Ascending aorta (tissue), 2 donors: ENCODE data around the gene CALML4. TPM values are rescaled to one million over a fixed set of nuclear protein-coding genes. Genes with fewer than 3 reads are reported as not detected.
"Not testable (repeated sequence)": the region's sequence is repeated elsewhere in the genome, so short reads cannot be mapped to it uniquely, and the experiment has no call there.

Experiments used
- DNase-seq, 2 donors: peaks; one replicate each; pipeline ENCODE4 v3.0.0-alpha.2; 2019; ENCODE audit warnings: low spot score in 2 of 2
- H3K27ac ChIP-seq, 2 donors: fragments of 200-600 bp; sonication (generic); one replicate each; pipeline ENCODE4 v1.5.1; 2016 to 2017; ENCODE audit warnings: mild to moderate bottlenecking in 1 of 2
- H3K27me3 ChIP-seq: fragments of 200-600 bp; sonication (generic); one replicate; pipeline ENCODE4 v1.5.1; 2017
- H3K36me3 ChIP-seq, 2 donors: fragments of 200-600 bp; sonication (generic); one replicate each; pipeline ENCODE4 v1.5.1; 2016
- H3K4me1 ChIP-seq, 2 donors: fragments of 200-600 bp; sonication (generic); one replicate each; pipeline ENCODE4 v1.5.1; 2016 to 2017; ENCODE audit warnings: mild to moderate bottlenecking in 1 of 2
- H3K4me3 ChIP-seq, 2 donors: fragments of 200-600 bp; sonication (generic); one replicate each; pipeline ENCODE4 v1.5.1; 2016 to 2017; ENCODE audit warnings: mild to moderate bottlenecking in 1 of 2
- H3K9me3 ChIP-seq, 2 donors: fragments of 200-600 bp; sonication (generic); one replicate each; pipeline ENCODE4 v1.5.1; 2016
- CTCF ChIP-seq, 3 experiments: fragments of 200-600 bp in 2 of 3; fragments of 450-650 bp in 1 of 3; sonication (generic) in 2 of 3; IDR thresholded peaks; one replicate each; pipeline ENCODE4 v1.5.1; 2016 to 2019; ENCODE audit warnings: antibody characterized with exemption in 3 of 3, mild to moderate bottlenecking in 1 of 3, moderate library complexity in 1 of 3
- intact Hi-C: fragments of 100-400 bp; cut with DNase I; formaldehyde crosslinking; loops from one replicate; pipeline ENCODE4 v1.15.1; 2023
- total RNA-seq: library from RNA; depleted of rRNA; stranded (reverse); fragments of >200 nt; gene quantifications from one replicate; pipeline ENCODE4 v1.1.0, GENCODE V29; 2016

CALML4 gene
- total RNA-seq, 1 donor from 2014 or later, result 0.85 TPM

- Histone ChIP-seq H3K27ac (no peak overlapping the region), H3K27me3 (no peaks in the 10 kb centered on the region), H3K4me1 (peaks cover 8 to 16% of the 10 kb centered on the region in 2 donors), H3K9me3 (no peaks in the 10 kb centered on the region), H3K36me3 (peaks cover 34 to 53% of the 10 kb centered on the region in 2 donors), H3K4me3 (no peak overlapping the region)
- no peak for DNase-seq
- no peak for TF ChIP-seq CTCF (IDR thresholded peaks at IDR 0.05)
- intact Hi-C loops, result no loop called here
These were observed 21.4 kb downstream of the CALML4 start for GRCh38 chr15:68183616-68184315.

GRCh38 chr15:68177742-68178141 lies 27.4 kb downstream of the CALML4 start:
- no peak for DNase-seq
- intact Hi-C loops, result loop anchor here (2.0 kb wide), 1 partner anchor 51 kb away; the partner anchor contains the start of gene CLN6
- H3K36me3 ChIP-seq, result peaks cover 43 to 55% of the 10 kb centered on the region in 2 donors
- no peak overlapping the region for H3K4me3 ChIP-seq
- no peak for TF ChIP-seq CTCF (IDR thresholded peaks at IDR 0.05)
- H3K27me3 ChIP-seq, result no peaks in the 10 kb centered on the region
- H3K27ac ChIP-seq, result peak overlapping the region; percentile 43 to 54
- H3K4me1 ChIP-seq, result peaks cover 6 to 18% of the 10 kb centered on the region in 2 donors
- H3K9me3 ChIP-seq, result no peaks in the 10 kb centered on the region

- Histone ChIP-seq H3K27ac (peak overlapping the region in 1 of 2 donors; percentile 54), H3K36me3 (peaks cover 36 to 52% of the 10 kb centered on the region in 2 donors), H3K4me3 (no peak overlapping the region), H3K9me3 (no peaks in the 10 kb centered on the region), H3K4me1 (peaks cover 6 to 18% of the 10 kb centered on the region in 2 donors), H3K27me3 (no peaks in the 10 kb centered on the region)
- DNase-seq, result no peak
- intact Hi-C loops, result no loop called here
- no peak for TF ChIP-seq CTCF (IDR thresholded peaks at IDR 0.05)
These were observed 28.5 kb downstream of the CALML4 start for GRCh38 chr15:68176601-68177000.

GRCh38 chr15:68175526-68175925 lies 29.6 kb downstream of the CALML4 start:
- H3K4me3 ChIP-seq, result no peak overlapping the region
- H3K27ac ChIP-seq, result no peak overlapping the region
- DNase-seq, result no peak
- no peaks in the 10 kb centered on the region for H3K9me3 ChIP-seq
- H3K36me3 ChIP-seq, result peaks cover 27 to 44% of the 10 kb centered on the region in 2 donors
- TF ChIP-seq CTCF (IDR thresholded peaks at IDR 0.05), result no peak
- H3K27me3 ChIP-seq, result no peaks in the 10 kb centered on the region
- intact Hi-C loops, result no loop called here
- H3K4me1 ChIP-seq, result peaks cover 6 to 18% of the 10 kb centered on the region in 2 donors

- no peak overlapping the region for H3K4me3 ChIP-seq
- H3K27me3 ChIP-seq, result no peaks in the 10 kb centered on the region
- H3K27ac ChIP-seq, result no peak overlapping the region
- TF ChIP-seq CTCF (IDR thresholded peaks at IDR 0.05), result no peak
- H3K4me1 ChIP-seq, result peaks cover 6 to 23% of the 10 kb centered on the region in 2 donors
- H3K36me3 ChIP-seq, result peaks cover 23 to 42% of the 10 kb centered on the region in 2 donors
- intact Hi-C loops, result no loop called here
- H3K9me3 ChIP-seq, result no peaks in the 10 kb centered on the region
- no peak for DNase-seq
These were observed 32.0 kb downstream of the CALML4 start for GRCh38 chr15:68173119-68173518.

- Histone ChIP-seq H3K36me3 (peaks cover 13 to 39% of the 10 kb centered on the region in 2 donors), H3K4me1 (peaks cover 0 to 15% of the 10 kb centered on the region in 2 donors)
- H3K4me3 ChIP-seq, H3K27ac ChIP-seq, intact Hi-C loops, H3K27me3 ChIP-seq, DNase-seq, H3K9me3 ChIP-seq: not testable (repeated sequence)
These were observed 33.1 kb downstream of the CALML4 start for GRCh38 chr15:68172037-68172436.
